A204.1 (cell line): Measurements from ENCODE around the gene RHOXF2B.
"Not testable (repeated sequence)": the region's sequence is repeated elsewhere in the genome, so short reads cannot be mapped to it uniquely, and the experiment has no call there.

ENCODE experiments used
- FAIRE-seq: peaks from 2 replicates; lab custom pipeline; 2012; peaks lifted over from hg19 to GRCh38; lab: Jason Lieb, UNC

Gene RHOXF2B

GRCh38 chrX:120077590-120077989 is at the start of gene RHOXF2B:
Gene RHOXF2B, minus strand, starts transcription at chrX:120077690. Its CDS starts 138 bp downstream, at chrX:120077552.
- FAIRE-seq = not testable (repeated sequence)

- no peak for FAIRE-seq
Observed at GRCh38 chrX:120125444-120125843, 48.0 kb upstream of the RHOXF2B start.

GRCh38 chrX:120120223-120120622 is 42.7 kb upstream of the RHOXF2B start:
- FAIRE-seq = no peak

GRCh38 chrX:120115438-120115963 is 38.0 kb upstream of the RHOXF2B start, which contains the start of gene RHOXF1:
Gene RHOXF1, minus strand, starts transcription at chrX:120115913. Its CDS starts 51 bp downstream, at chrX:120115862.
- FAIRE-seq = no peak

GRCh38 chrX:120111611-120112010 is 34.1 kb upstream of the RHOXF2B start:
- FAIRE-seq = no peak

GRCh38 chrX:120109378-120109777 is 31.9 kb upstream of the RHOXF2B start:
- no peak for FAIRE-seq

GRCh38 chrX:120104707-120105106 is 27.2 kb upstream of the RHOXF2B start:
- not testable (repeated sequence) for FAIRE-seq

- not testable (repeated sequence) for FAIRE-seq
Observed at GRCh38 chrX:120101057-120101456, 23.6 kb upstream of the RHOXF2B start.

- no peak for FAIRE-seq
Observed at GRCh38 chrX:120090208-120090607, 12.7 kb upstream of the RHOXF2B start.

GRCh38 chrX:120087289-120088017 is 10.0 kb upstream of the RHOXF2B start:
- no peak for FAIRE-seq

GRCh38 chrX:120085553-120086185 is 8.2 kb upstream of the RHOXF2B start:
- FAIRE-seq = peak; percentile 44

GRCh38 chrX:120066169-120066568 is 11.3 kb downstream of the RHOXF2B start:
- FAIRE-seq = not testable (repeated sequence)

- not testable (repeated sequence) for FAIRE-seq
Observed at GRCh38 chrX:120042712-120043111, 34.8 kb downstream of the RHOXF2B start.

- not testable (repeated sequence) for FAIRE-seq
Observed at GRCh38 chrX:120042247-120042646, 35.2 kb downstream of the RHOXF2B start.

- not testable (repeated sequence) for FAIRE-seq
Observed at GRCh38 chrX:120040176-120040575, 37.3 kb downstream of the RHOXF2B start.

GRCh38 chrX:120039087-120039733 is 38.3 kb downstream of the RHOXF2B start:
- FAIRE-seq = peak; percentile 82

- FAIRE-seq = no peak
Observed at GRCh38 chrX:120036704-120037103, 40.8 kb downstream of the RHOXF2B start.

GRCh38 chrX:120035522-120036309 is 41.8 kb downstream of the RHOXF2B start:
- not testable (repeated sequence) for FAIRE-seq

GRCh38 chrX:120029354-120029753 is 48.1 kb downstream of the RHOXF2B start:
- no peak for FAIRE-seq

- no peak for FAIRE-seq
Observed at GRCh38 chrX:120023259-120023658, 54.2 kb downstream of the RHOXF2B start.

- no peak for FAIRE-seq
Observed at GRCh38 chrX:120022763-120023162, 54.7 kb downstream of the RHOXF2B start.
